GM19043 (cell line): ENCODE data around the gene SMG1.
"Not testable (repeated sequence)": the region's sequence is repeated elsewhere in the genome, so short reads cannot be mapped to it uniquely, and the experiment has no call there.

ENCODE experiments used
- ATAC-seq: cut with Tn5 transposase; IDR thresholded peaks from one replicate; pipeline ENCODE4 v1.9.1; 2021; ENCODE audit warnings: low read depth; ENCODE audit not compliant: unreplicated experiment

Gene SMG1

GRCh38 chr16:18774651-18775050 is 151.6 kb downstream of the SMG1 start:
- ATAC-seq = not testable (repeated sequence)

GRCh38 chr16:18772171-18772570 is 154.0 kb downstream of the SMG1 start:
- ATAC-seq = not testable (repeated sequence)

GRCh38 chr16:18770336-18770962 is 155.8 kb downstream of the SMG1 start:
- ATAC-seq = not testable (repeated sequence)

- peak; percentile 59 for ATAC-seq
Measured at GRCh38 chr16:18767217-18767616, 159.0 kb downstream of the SMG1 start.

GRCh38 chr16:18762713-18763112 is 163.5 kb downstream of the SMG1 start:
- peak; percentile 61 for ATAC-seq

GRCh38 chr16:18759598-18760520 is 166.3 kb downstream of the SMG1 start:
- not testable (repeated sequence) for ATAC-seq

GRCh38 chr16:18757960-18758660 is 168.1 kb downstream of the SMG1 start:
- not testable (repeated sequence) for ATAC-seq

GRCh38 chr16:18756639-18757038 is 169.6 kb downstream of the SMG1 start:
- ATAC-seq = not testable (repeated sequence)
